K562 (cell line): ENCODE data around the gene ZCCHC9. TPM values are rescaled to one million over a fixed set of nuclear protein-coding genes. Genes with fewer than 3 reads are reported as not detected.

Experiments used
- ATAC-seq: fragments of 200-7000 bp; cut with Tn5 transposase; 3 replicates; pipeline ENCODE4 v1.9.1; 2020; ENCODE audit warnings: moderate library complexity
- BruUV-seq: library from RNA; stranded (reverse); fragments of 400-500 nt; replicated peaks from 2 replicates; lab custom pipeline; 2021; lab: Mats Ljungman, UMichigan
- CTCF ChIA-PET: fragments of 300-600 bp; formaldehyde crosslinking; extraction: SDS; loops from one replicate; lab custom pipeline; 2021; ENCODE audit warnings: low intra/inter-chr PET ratio; lab: Yijun Ruan, JAX
- POLR2A ChIA-PET: fragments of 300-600, 350-650 bp; sonication (Branson Sonifier 250); formaldehyde crosslinking; extraction: SDS; loops from one replicate; lab custom pipeline; 2021; ENCODE audit warnings: antibody characterized with exemption, inconsistent platforms; lab: Yijun Ruan, JAX
- DNase-seq, 4 experiments: peaks; one replicate each; pipeline versions ENCODE4 v3.0.0 to v3.0.0-alpha.2; 2011 to 2018; ENCODE audit warnings: low spot score in 3 of 4, mixed read lengths in 3 of 4; ENCODE audit errors: extremely low read depth in 1 of 4
- FAIRE-seq: peaks from 2 replicates; lab custom pipeline; 2011; peaks lifted over from hg19 to GRCh38; lab: Jason Lieb, UNC
- H2AFZ ChIP-seq: 2 replicates; pipeline ENCODE4 v1.6.0; 2011; ENCODE audit warnings: low read depth, low read length, control low read depth, inconsistent platforms
- H3K27ac ChIP-seq: fragments of 200-600 bp; 3 replicates; pipeline ENCODE4 v1.8.0; 2011; ENCODE audit warnings: low read depth, mild to moderate bottlenecking, control low read depth, inconsistent platforms, low read length, moderate library complexity, mixed read lengths; ENCODE audit errors: extremely low read depth
- H3K27me3 ChIP-seq, 2 experiments: fragments of 300-600 bp in 1 of 2; 2 replicates in 1 of 2; 3 replicates in 1 of 2; pipeline versions ENCODE4 v1.6.0 to v1.8.0; 2011; ENCODE audit warnings: inconsistent platforms in 2 of 2, low read length in 2 of 2, mild to moderate bottlenecking in 1 of 2, mixed read lengths in 1 of 2, moderate library complexity in 1 of 2; ENCODE audit not compliant: control insufficient read depth in 2 of 2, insufficient read depth in 2 of 2
- H3K36me3 ChIP-seq: fragments of 300-600 bp; 3 replicates; pipeline ENCODE4 v1.8.0; 2011; ENCODE audit warnings: mild to moderate bottlenecking, low read length, inconsistent platforms; ENCODE audit not compliant: control insufficient read depth, insufficient read depth
- H3K4me1 ChIP-seq, 2 experiments: fragments of 200-600 bp in 1 of 2; replicated peaks in 1 of 2; 2 replicates in 1 of 2; 3 replicates in 1 of 2; pipeline versions ENCODE4 v1.5.1 to v1.8.0; 2011; ENCODE audit warnings: inconsistent platforms in 2 of 2, low read length in 2 of 2, mild to moderate bottlenecking in 1 of 2, mixed read lengths in 1 of 2, moderate library complexity in 1 of 2; ENCODE audit not compliant: control insufficient read depth in 2 of 2, insufficient read depth in 2 of 2
- H3K4me2 ChIP-seq: 2 replicates; pipeline ENCODE4 v1.6.1; 2011; ENCODE audit warnings: low read length, control low read depth, inconsistent platforms, mixed read lengths; ENCODE audit not compliant: insufficient read depth
- H3K4me3 ChIP-seq: fragments of 200-600 bp; sonication (generic), shearing (Covaris generic); 2 replicates; pipeline ENCODE4 v1.5.1; 2016; ENCODE audit warnings: control low read depth, inconsistent platforms
- H3K79me2 ChIP-seq: fragments of 200-600 bp; 3 replicates; pipeline ENCODE4 v1.8.0; 2011; ENCODE audit warnings: low read length, inconsistent platforms; ENCODE audit not compliant: control insufficient read depth, insufficient read depth
- H3K9ac ChIP-seq, 2 experiments: 2 replicates each; pipeline versions ENCODE4 v1.6.0 to v1.6.1; 2011; ENCODE audit warnings: low read depth in 2 of 2, low read length in 2 of 2, control low read depth in 1 of 2, inconsistent platforms in 1 of 2, mild to moderate bottlenecking in 1 of 2, mixed read lengths in 1 of 2; ENCODE audit not compliant: insufficient read depth in 1 of 2
- H3K9me1 ChIP-seq: one replicate; pipeline ENCODE4 v1.6.0; 2011; ENCODE audit warnings: inconsistent platforms, mild to moderate bottlenecking, low read length, moderate library complexity; ENCODE audit not compliant: control insufficient read depth, insufficient read depth
- H3K9me3 ChIP-seq: replicated peaks from 2 replicates; pipeline ENCODE4 v1.5.1; 2011; ENCODE audit warnings: low read depth, low read length, inconsistent platforms; ENCODE audit not compliant: control insufficient read depth, insufficient read depth
- H4K20me1 ChIP-seq: replicated peaks from 2 replicates; pipeline ENCODE4 v1.6.1; 2011; ENCODE audit warnings: low read length, inconsistent platforms, mixed read lengths; ENCODE audit not compliant: control insufficient read depth, insufficient read depth
- CEBPB ChIP-seq: fragments of 450-650 bp; IDR thresholded peaks from 2 replicates; pipeline ENCODE4 v1.6.1; 2016; ENCODE audit warnings: missing genetic modification characterization, missing compliant biosample characterization
- HNRNPLL ChIP-seq: fragments of 200-400 bp; formaldehyde crosslinking; IDR thresholded peaks from 2 replicates; pipeline ENCODE4 v1.6.1; 2017; ENCODE audit warnings: low read length, low read depth, mild to moderate bottlenecking; ENCODE audit not compliant: poor library complexity, severe bottlenecking
- RBM14 ChIP-seq: fragments of 200-400 bp; formaldehyde crosslinking; IDR thresholded peaks from 2 replicates; pipeline ENCODE4 v1.6.1; 2018; ENCODE audit warnings: low read depth, mild to moderate bottlenecking, low read length, moderate library complexity, borderline replicate concordance; ENCODE audit not compliant: insufficient read depth
- WGBS: fragments of 100-300 bp; shearing (Covaris generic); methylation state at CpG from one replicate; pipeline ENCODE4 v1.1.6; 2016; ENCODE audit warnings: low coverage, mixed read lengths; ENCODE audit not compliant: insufficient coverage; ENCODE audit errors: missing lambda C conversion rate; 5-methylcytosine and 5-hydroxymethylcytosine counted together
- in situ Hi-C: fragments of 300-500 bp; cut with MboI; formaldehyde crosslinking; loops from 4 replicates; pipeline ENCODE4 v1.15.0; 2018; ENCODE audit warnings: inconsistent platforms, mixed read lengths
- intact Hi-C: fragments of 100-400 bp; cut with micrococcal nuclease; formaldehyde crosslinking; loops from 2 replicates; pipeline ENCODE4 v1.14.2; 2022
- polyA plus RNA-seq, 8 experiments: library from polyadenylated mRNA; depleted of rRNA in 4 of 8; stranded (reverse) in 5 of 8; unstranded in 3 of 8; fragments of >200 nt; fragmentation: Nextera tagmentation in 2 of 8; fragmentation: Illumina TruSeq in 1 of 8; extraction: Ambion mirVana in 2 of 8; extraction: Trizol in 1 of 8; gene quantifications; 2 replicates each; pipeline versions ENCODE4 v1.2.1 to v1.2.3, GENCODE V29; 2011 to 2014; ENCODE audit warnings: inconsistent platforms in 1 of 8, missing spikeins in 1 of 8
- total RNA-seq, 7 experiments: library from RNA; depleted of rRNA in 6 of 7; stranded (reverse); fragments of >200 nt in 6 of 7; fragmentation: Illumina TruSeq in 2 of 7; extraction: Trizol in 2 of 7; gene quantifications; 2 replicates each; pipeline versions ENCODE4 v1.2.1 to v1.2.3, GENCODE V29; 2011 to 2021; ENCODE audit warnings: low replicate concordance in 1 of 7
- TF ChIP-seq, protein P1 (sequence below): sonication (generic); formaldehyde crosslinking; IDR thresholded peaks from 2 replicates; pipeline ENCODE4 v1.8.1; 2022; ENCODE audit warnings: missing genetic modification reagents
- TF ChIP-seq, protein P2 (sequence below), 3 experiments: IDR thresholded peaks in 2 of 3; conservative IDR thresholded peaks in 1 of 3; 2 replicates each; pipeline ENCODE4 v1.5.1; 2011 to 2012; ENCODE audit warnings: low read length in 3 of 3, mild to moderate bottlenecking in 3 of 3, control low read depth in 2 of 3, improper control_type of control experiment in 1 of 3, inconsistent platforms in 1 of 3, low read depth in 1 of 3, mixed read lengths in 1 of 3, moderate library complexity in 1 of 3; ENCODE audit not compliant: insufficient read depth in 2 of 3
- TF ChIP-seq, protein P3 (sequence below), 3 experiments: fragments of 200-800 bp in 1 of 3; fragments of 250-450 bp in 1 of 3; fragments of 450-650 bp in 1 of 3; sonication (Bioruptor Pico) in 1 of 3; sonication (Bioruptor generic) in 1 of 3; formaldehyde crosslinking in 1 of 3; IDR thresholded peaks; 2 replicates each; pipeline versions ENCODE4 v1.6.1 to v1.8.0; 2016 to 2022; ENCODE audit warnings: mild to moderate bottlenecking in 2 of 3, missing genetic modification characterization in 2 of 3, missing compliant biosample characterization in 1 of 3, moderate library complexity in 1 of 3
- TF ChIP-seq, protein P4 (sequence below), 2 experiments: IDR thresholded peaks; 2 replicates each; pipeline ENCODE4 v1.6.1; 2012; ENCODE audit warnings: improper control_type of control experiment in 2 of 2, low read depth in 2 of 2, low read length in 2 of 2, borderline replicate concordance in 1 of 2

The ZCCHC9 gene
- total and polyA plus RNA-seq, 9 of the 15 experiments (the other 6 are each of a cell fraction or from before 2014, with no cell fraction given): 40.3 to 95.3 (median 59.9) TPM

DNA sequence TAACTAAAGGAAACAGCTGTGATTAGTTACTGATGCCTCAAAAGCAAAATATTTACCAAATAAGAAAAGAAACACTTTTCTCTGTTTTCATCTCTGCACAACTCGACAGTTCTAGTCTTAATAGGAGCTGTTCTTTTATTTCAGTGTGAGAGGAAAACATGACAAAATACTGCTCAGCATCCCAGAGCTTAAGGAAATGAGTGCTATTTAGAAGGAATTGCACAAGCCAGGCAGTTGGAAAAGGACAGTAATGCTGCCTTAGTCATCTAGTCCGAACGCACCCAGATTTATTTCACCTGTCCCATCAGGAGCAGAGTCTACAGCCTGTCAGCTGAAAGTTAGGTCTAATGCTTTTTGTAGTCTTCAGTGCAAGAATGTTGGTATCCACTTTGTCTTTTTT, 12.3 kb downstream of the ZCCHC9 start:
- intact Hi-C loops: no loop called here
- POLR2A ChIA-PET: interaction anchor here (0.8 to 1.9 kb wide), 4 partner anchors 9 to 30 kb away, joined by 3 to 6 read pairs (median 5); partner anchors contain the start of gene ZCCHC9
- no peak overlapping the region for H3K4me2 ChIP-seq
- no peaks in the 10 kb centered on the region for H3K79me2 ChIP-seq
- CTCF ChIA-PET: no interaction called here
- no peaks in the 10 kb centered on the region for H4K20me1 ChIP-seq
- ATAC-seq (no peak), FAIRE-seq (no peak), DNase-seq (no peak)
- no peak overlapping the region for H3K4me3 ChIP-seq
- no peaks in the 10 kb centered on the region for H3K4me1 ChIP-seq
- in situ Hi-C loops: no loop called here
- no peaks in the 10 kb centered on the region for H3K27me3 ChIP-seq
- H3K9ac ChIP-seq: no peak overlapping the region
- no peak overlapping the region for H2AFZ ChIP-seq
- no TSS peak for BruUV-seq
- no peaks in the 10 kb centered on the region for H3K9me1 ChIP-seq
- H3K27ac ChIP-seq: no peak overlapping the region
- peaks cover 44% of the 10 kb centered on the region; the same call in 2 of the 3 replicates for H3K36me3 ChIP-seq
- TF ChIP-seq, protein P1, sequence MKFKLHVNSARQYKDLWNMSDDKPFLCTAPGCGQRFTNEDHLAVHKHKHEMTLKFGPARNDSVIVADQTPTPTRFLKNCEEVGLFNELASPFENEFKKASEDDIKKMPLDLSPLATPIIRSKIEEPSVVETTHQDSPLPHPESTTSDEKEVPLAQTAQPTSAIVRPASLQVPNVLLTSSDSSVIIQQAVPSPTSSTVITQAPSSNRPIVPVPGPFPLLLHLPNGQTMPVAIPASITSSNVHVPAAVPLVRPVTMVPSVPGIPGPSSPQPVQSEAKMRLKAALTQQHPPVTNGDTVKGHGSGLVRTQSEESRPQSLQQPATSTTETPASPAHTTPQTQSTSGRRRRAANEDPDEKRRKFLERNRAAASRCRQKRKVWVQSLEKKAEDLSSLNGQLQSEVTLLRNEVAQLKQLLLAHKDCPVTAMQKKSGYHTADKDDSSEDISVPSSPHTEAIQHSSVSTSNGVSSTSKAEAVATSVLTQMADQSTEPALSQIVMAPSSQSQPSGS (CRISPR knock-in tag): no peak
- TF ChIP-seq CEBPB (no peak), HNRNPLL (no peak), RBM14 (no peak)
- TF ChIP-seq, protein P2, sequence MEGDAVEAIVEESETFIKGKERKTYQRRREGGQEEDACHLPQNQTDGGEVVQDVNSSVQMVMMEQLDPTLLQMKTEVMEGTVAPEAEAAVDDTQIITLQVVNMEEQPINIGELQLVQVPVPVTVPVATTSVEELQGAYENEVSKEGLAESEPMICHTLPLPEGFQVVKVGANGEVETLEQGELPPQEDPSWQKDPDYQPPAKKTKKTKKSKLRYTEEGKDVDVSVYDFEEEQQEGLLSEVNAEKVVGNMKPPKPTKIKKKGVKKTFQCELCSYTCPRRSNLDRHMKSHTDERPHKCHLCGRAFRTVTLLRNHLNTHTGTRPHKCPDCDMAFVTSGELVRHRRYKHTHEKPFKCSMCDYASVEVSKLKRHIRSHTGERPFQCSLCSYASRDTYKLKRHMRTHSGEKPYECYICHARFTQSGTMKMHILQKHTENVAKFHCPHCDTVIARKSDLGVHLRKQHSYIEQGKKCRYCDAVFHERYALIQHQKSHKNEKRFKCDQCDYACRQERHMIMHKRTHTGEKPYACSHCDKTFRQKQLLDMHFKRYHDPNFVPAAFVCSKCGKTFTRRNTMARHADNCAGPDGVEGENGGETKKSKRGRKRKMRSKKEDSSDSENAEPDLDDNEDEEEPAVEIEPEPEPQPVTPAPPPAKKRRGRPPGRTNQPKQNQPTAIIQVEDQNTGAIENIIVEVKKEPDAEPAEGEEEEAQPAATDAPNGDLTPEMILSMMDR (IDR thresholded peaks at IDR 0.05 in 2 of 3, conservative IDR thresholded peaks at IDR 0.05 in 1 of 3; ENCODE audit: insufficient read depth in 2 of 3, low read depth in 1 of 3, low read length in 3 of 3): no peak
- TF ChIP-seq, protein P3, sequence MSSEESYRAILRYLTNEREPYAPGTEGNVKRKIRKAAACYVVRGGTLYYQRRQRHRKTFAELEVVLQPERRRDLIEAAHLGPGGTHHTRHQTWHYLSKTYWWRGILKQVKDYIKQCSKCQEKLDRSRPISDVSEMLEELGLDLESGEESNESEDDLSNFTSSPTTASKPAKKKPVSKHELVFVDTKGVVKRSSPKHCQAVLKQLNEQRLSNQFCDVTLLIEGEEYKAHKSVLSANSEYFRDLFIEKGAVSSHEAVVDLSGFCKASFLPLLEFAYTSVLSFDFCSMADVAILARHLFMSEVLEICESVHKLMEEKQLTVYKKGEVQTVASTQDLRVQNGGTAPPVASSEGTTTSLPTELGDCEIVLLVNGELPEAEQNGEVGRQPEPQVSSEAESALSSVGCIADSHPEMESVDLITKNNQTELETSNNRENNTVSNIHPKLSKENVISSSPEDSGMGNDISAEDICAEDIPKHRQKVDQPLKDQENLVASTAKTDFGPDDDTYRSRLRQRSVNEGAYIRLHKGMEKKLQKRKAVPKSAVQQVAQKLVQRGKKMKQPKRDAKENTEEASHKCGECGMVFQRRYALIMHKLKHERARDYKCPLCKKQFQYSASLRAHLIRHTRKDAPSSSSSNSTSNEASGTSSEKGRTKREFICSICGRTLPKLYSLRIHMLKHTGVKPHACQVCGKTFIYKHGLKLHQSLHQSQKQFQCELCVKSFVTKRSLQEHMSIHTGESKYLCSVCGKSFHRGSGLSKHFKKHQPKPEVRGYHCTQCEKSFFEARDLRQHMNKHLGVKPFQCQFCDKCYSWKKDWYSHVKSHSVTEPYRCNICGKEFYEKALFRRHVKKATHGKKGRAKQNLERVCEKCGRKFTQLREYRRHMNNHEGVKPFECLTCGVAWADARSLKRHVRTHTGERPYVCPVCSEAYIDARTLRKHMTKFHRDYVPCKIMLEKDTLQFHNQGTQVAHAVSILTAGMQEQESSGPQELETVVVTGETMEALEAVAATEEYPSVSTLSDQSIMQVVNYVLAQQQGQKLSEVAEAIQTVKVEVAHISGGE (CRISPR knock-in tag; IDR thresholded peaks at IDR 0.05): no peak
- TF ChIP-seq, protein P4, sequence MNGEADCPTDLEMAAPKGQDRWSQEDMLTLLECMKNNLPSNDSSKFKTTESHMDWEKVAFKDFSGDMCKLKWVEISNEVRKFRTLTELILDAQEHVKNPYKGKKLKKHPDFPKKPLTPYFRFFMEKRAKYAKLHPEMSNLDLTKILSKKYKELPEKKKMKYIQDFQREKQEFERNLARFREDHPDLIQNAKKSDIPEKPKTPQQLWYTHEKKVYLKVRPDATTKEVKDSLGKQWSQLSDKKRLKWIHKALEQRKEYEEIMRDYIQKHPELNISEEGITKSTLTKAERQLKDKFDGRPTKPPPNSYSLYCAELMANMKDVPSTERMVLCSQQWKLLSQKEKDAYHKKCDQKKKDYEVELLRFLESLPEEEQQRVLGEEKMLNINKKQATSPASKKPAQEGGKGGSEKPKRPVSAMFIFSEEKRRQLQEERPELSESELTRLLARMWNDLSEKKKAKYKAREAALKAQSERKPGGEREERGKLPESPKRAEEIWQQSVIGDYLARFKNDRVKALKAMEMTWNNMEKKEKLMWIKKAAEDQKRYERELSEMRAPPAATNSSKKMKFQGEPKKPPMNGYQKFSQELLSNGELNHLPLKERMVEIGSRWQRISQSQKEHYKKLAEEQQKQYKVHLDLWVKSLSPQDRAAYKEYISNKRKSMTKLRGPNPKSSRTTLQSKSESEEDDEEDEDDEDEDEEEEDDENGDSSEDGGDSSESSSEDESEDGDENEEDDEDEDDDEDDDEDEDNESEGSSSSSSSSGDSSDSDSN (IDR thresholded peaks at IDR 0.05; ENCODE audit: borderline replicate concordance in 1 of 2, low read depth in 2 of 2, low read length in 2 of 2): no peak
- 86% methylated on average over 3 of the region's 3 CpGs for WGBS
- no peaks in the 10 kb centered on the region for H3K9me3 ChIP-seq
